GM20000 (cell line): ENCODE measurements around the gene CHRNA10.

Experiments used
- DNase-seq: peaks from one replicate; pipeline ENCODE4 v3.0.0; 2012; ENCODE audit warnings: low spot score
- CTCF ChIP-seq: IDR thresholded peaks from 2 replicates; pipeline ENCODE4 v1.5.1; 2012; ENCODE audit warnings: mild to moderate bottlenecking, control low read depth; ENCODE audit errors: extremely low read depth, missing control alignments

The CHRNA10 gene

GRCh38 chr11:3671334-3672254 is at the start of gene CHRNA10:
Gene CHRNA10 (minus strand): TSS chr11:3671384. CDS start chr11:3671312, 72 bp downstream.
- DNase-seq: peak; percentile 12
- TF ChIP-seq CTCF: no peak

GRCh38 chr11:3712274-3712673 is 41.1 kb upstream of the CHRNA10 start:
- no peak for DNase-seq
- no peak for TF ChIP-seq CTCF

GRCh38 chr11:3710485-3711259 is 39.5 kb upstream of the CHRNA10 start:
- DNase-seq: no peak
- TF ChIP-seq CTCF: no peak

- no peak for TF ChIP-seq CTCF
- no peak for DNase-seq
These were observed 38.8 kb upstream of the CHRNA10 start for GRCh38 chr11:3709977-3710376.

GRCh38 chr11:3707176-3707575 is 36.0 kb upstream of the CHRNA10 start:
- no peak for TF ChIP-seq CTCF
- DNase-seq: no peak

- TF ChIP-seq CTCF: no peak
- no peak for DNase-seq
These were observed 32.2 kb upstream of the CHRNA10 start for GRCh38 chr11:3703383-3703782.

GRCh38 chr11:3700910-3701309 is 29.7 kb upstream of the CHRNA10 start:
- no peak for TF ChIP-seq CTCF

More at GRCh38 chr11:3700910-3701309, 29.7 kb upstream of the CHRNA10 start:
- DNase-seq: no peak
